ENCODE results near the gene SP140L. TPM values are rescaled to one million over a fixed set of nuclear protein-coding genes. Genes with fewer than 3 reads are reported as not detected.

SP140L gene
- total RNA-seq, 1 donor from 2014 or later: 7.9 TPM

- H3K4me3 ChIP-seq (ENCODE audit: low read depth, low read length): no peak overlapping the region
- no peak for TF ChIP-seq CTCF (IDR thresholded peaks at IDR 0.05; ENCODE audit: insufficient read depth, low read length, poor library complexity, severe bottlenecking)
- H3K36me3 ChIP-seq (ENCODE audit: control insufficient read depth, insufficient read depth, low read length): no peaks in the 10 kb centered on the region
- no peak for DNase-seq (ENCODE audit: low read depth)
- H3K27me3 ChIP-seq (ENCODE audit: control insufficient read depth, insufficient read depth, low read length): no peaks in the 10 kb centered on the region
These were observed 91.5 kb downstream of the SP140L start for GRCh38 chr2:230418341-230419016.

- no peak for DNase-seq (ENCODE audit: low read depth)
- H3K36me3 ChIP-seq (ENCODE audit: control insufficient read depth, insufficient read depth, low read length): no peaks in the 10 kb centered on the region
- H3K4me3 ChIP-seq (ENCODE audit: low read depth, low read length): no peak overlapping the region
- TF ChIP-seq CTCF (IDR thresholded peaks at IDR 0.05; ENCODE audit: insufficient read depth, low read length, poor library complexity, severe bottlenecking): no peak
- H3K27me3 ChIP-seq (ENCODE audit: control insufficient read depth, insufficient read depth, low read length): no peaks in the 10 kb centered on the region
These were observed 92.2 kb downstream of the SP140L start for GRCh38 chr2:230419181-230419580.

GRCh38 chr2:230422149-230422548 is 95.2 kb downstream of the SP140L start:
- TF ChIP-seq CTCF (IDR thresholded peaks at IDR 0.05; ENCODE audit: insufficient read depth, low read length, poor library complexity, severe bottlenecking): no peak
- DNase-seq (ENCODE audit: low read depth): no peak
- H3K36me3 ChIP-seq (ENCODE audit: control insufficient read depth, insufficient read depth, low read length): no peaks in the 10 kb centered on the region
- H3K27me3 ChIP-seq (ENCODE audit: control insufficient read depth, insufficient read depth, low read length): no peaks in the 10 kb centered on the region
- H3K4me3 ChIP-seq (ENCODE audit: low read depth, low read length): no peak overlapping the region

GRCh38 chr2:230423851-230424458 is 97.0 kb downstream of the SP140L start:
- TF ChIP-seq CTCF (IDR thresholded peaks at IDR 0.05; ENCODE audit: insufficient read depth, low read length, poor library complexity, severe bottlenecking): no peak
- Histone ChIP-seq H3K36me3 (ENCODE audit: control insufficient read depth, insufficient read depth, low read length) (no peaks in the 10 kb centered on the region), H3K27me3 (ENCODE audit: control insufficient read depth, insufficient read depth, low read length) (no peaks in the 10 kb centered on the region), H3K4me3 (ENCODE audit: low read depth, low read length) (no peak overlapping the region)
- DNase-seq (ENCODE audit: low read depth): no peak

- no peaks in the 10 kb centered on the region for H3K27me3 ChIP-seq (ENCODE audit: control insufficient read depth, insufficient read depth, low read length)
- no peaks in the 10 kb centered on the region for H3K36me3 ChIP-seq (ENCODE audit: control insufficient read depth, insufficient read depth, low read length)
- H3K4me3 ChIP-seq (ENCODE audit: low read depth, low read length): no peak overlapping the region
- no peak for TF ChIP-seq CTCF (IDR thresholded peaks at IDR 0.05; ENCODE audit: insufficient read depth, low read length, poor library complexity, severe bottlenecking)
- DNase-seq (ENCODE audit: low read depth): no peak
These were observed 98.4 kb downstream of the SP140L start for GRCh38 chr2:230425377-230425776.

- TF ChIP-seq CTCF (IDR thresholded peaks at IDR 0.05; ENCODE audit: insufficient read depth, low read length, poor library complexity, severe bottlenecking): no peak
- DNase-seq (ENCODE audit: low read depth): no peak
- Histone ChIP-seq H3K4me3 (ENCODE audit: low read depth, low read length) (no peak overlapping the region), H3K36me3 (ENCODE audit: control insufficient read depth, insufficient read depth, low read length) (no peaks in the 10 kb centered on the region), H3K27me3 (ENCODE audit: control insufficient read depth, insufficient read depth, low read length) (no peaks in the 10 kb centered on the region)
These were observed 102.5 kb downstream of the SP140L start for GRCh38 chr2:230429513-230429912.

All from kidney epithelial cell (primary cell).